K562 (cell line): Measurements from ENCODE around the gene TCFL5. TPM values are rescaled to one million over a fixed set of nuclear protein-coding genes. Genes with fewer than 3 reads are reported as not detected.

Source experiments
- ATAC-seq: fragments of 200-7000 bp; cut with Tn5 transposase; 3 replicates; pipeline ENCODE4 v1.9.1; 2020; ENCODE audit warnings: moderate library complexity
- BruUV-seq: library from RNA; stranded (reverse); fragments of 400-500 nt; replicated peaks from 2 replicates; lab custom pipeline; 2021; lab: Mats Ljungman, UMichigan
- CTCF ChIA-PET: fragments of 300-600 bp; formaldehyde crosslinking; extraction: SDS; loops from one replicate; lab custom pipeline; 2021; ENCODE audit warnings: low intra/inter-chr PET ratio; lab: Yijun Ruan, JAX
- POLR2A ChIA-PET: fragments of 300-600, 350-650 bp; sonication (Branson Sonifier 250); formaldehyde crosslinking; extraction: SDS; loops from one replicate; lab custom pipeline; 2021; ENCODE audit warnings: antibody characterized with exemption, inconsistent platforms; lab: Yijun Ruan, JAX
- DNase-seq, 4 experiments: peaks; one replicate each; pipeline versions ENCODE4 v3.0.0 to v3.0.0-alpha.2; 2011 to 2018; ENCODE audit warnings: low spot score in 3 of 4, mixed read lengths in 3 of 4; ENCODE audit errors: extremely low read depth in 1 of 4
- FAIRE-seq: peaks from 2 replicates; lab custom pipeline; 2011; peaks lifted over from hg19 to GRCh38; lab: Jason Lieb, UNC
- H2AFZ ChIP-seq: 2 replicates; pipeline ENCODE4 v1.6.0; 2011; ENCODE audit warnings: low read depth, low read length, control low read depth, inconsistent platforms
- H3K27ac ChIP-seq: fragments of 200-600 bp; 3 replicates; pipeline ENCODE4 v1.8.0; 2011; ENCODE audit warnings: low read depth, mild to moderate bottlenecking, control low read depth, inconsistent platforms, low read length, moderate library complexity, mixed read lengths; ENCODE audit errors: extremely low read depth
- H3K27me3 ChIP-seq, 2 experiments: fragments of 300-600 bp in 1 of 2; 2 replicates in 1 of 2; 3 replicates in 1 of 2; pipeline versions ENCODE4 v1.6.0 to v1.8.0; 2011; ENCODE audit warnings: inconsistent platforms in 2 of 2, low read length in 2 of 2, mild to moderate bottlenecking in 1 of 2, mixed read lengths in 1 of 2, moderate library complexity in 1 of 2; ENCODE audit not compliant: control insufficient read depth in 2 of 2, insufficient read depth in 2 of 2
- H3K36me3 ChIP-seq: fragments of 300-600 bp; 3 replicates; pipeline ENCODE4 v1.8.0; 2011; ENCODE audit warnings: mild to moderate bottlenecking, low read length, inconsistent platforms; ENCODE audit not compliant: control insufficient read depth, insufficient read depth
- H3K4me1 ChIP-seq, 2 experiments: fragments of 200-600 bp in 1 of 2; replicated peaks in 1 of 2; 2 replicates in 1 of 2; 3 replicates in 1 of 2; pipeline versions ENCODE4 v1.5.1 to v1.8.0; 2011; ENCODE audit warnings: inconsistent platforms in 2 of 2, low read length in 2 of 2, mild to moderate bottlenecking in 1 of 2, mixed read lengths in 1 of 2, moderate library complexity in 1 of 2; ENCODE audit not compliant: control insufficient read depth in 2 of 2, insufficient read depth in 2 of 2
- H3K4me2 ChIP-seq: 2 replicates; pipeline ENCODE4 v1.6.1; 2011; ENCODE audit warnings: low read length, control low read depth, inconsistent platforms, mixed read lengths; ENCODE audit not compliant: insufficient read depth
- H3K4me3 ChIP-seq: fragments of 200-600 bp; sonication (generic), shearing (Covaris generic); 2 replicates; pipeline ENCODE4 v1.5.1; 2016; ENCODE audit warnings: control low read depth, inconsistent platforms
- H3K79me2 ChIP-seq: fragments of 200-600 bp; 3 replicates; pipeline ENCODE4 v1.8.0; 2011; ENCODE audit warnings: low read length, inconsistent platforms; ENCODE audit not compliant: control insufficient read depth, insufficient read depth
- H3K9ac ChIP-seq, 2 experiments: 2 replicates each; pipeline versions ENCODE4 v1.6.0 to v1.6.1; 2011; ENCODE audit warnings: low read depth in 2 of 2, low read length in 2 of 2, control low read depth in 1 of 2, inconsistent platforms in 1 of 2, mild to moderate bottlenecking in 1 of 2, mixed read lengths in 1 of 2; ENCODE audit not compliant: insufficient read depth in 1 of 2
- H3K9me1 ChIP-seq: one replicate; pipeline ENCODE4 v1.6.0; 2011; ENCODE audit warnings: inconsistent platforms, mild to moderate bottlenecking, low read length, moderate library complexity; ENCODE audit not compliant: control insufficient read depth, insufficient read depth
- H3K9me3 ChIP-seq: replicated peaks from 2 replicates; pipeline ENCODE4 v1.5.1; 2011; ENCODE audit warnings: low read depth, low read length, inconsistent platforms; ENCODE audit not compliant: control insufficient read depth, insufficient read depth
- H4K20me1 ChIP-seq: replicated peaks from 2 replicates; pipeline ENCODE4 v1.6.1; 2011; ENCODE audit warnings: low read length, inconsistent platforms, mixed read lengths; ENCODE audit not compliant: control insufficient read depth, insufficient read depth
- PHB ChIP-seq: fragments of 250-450 bp; sonication (Bioruptor Pico); IDR thresholded peaks from 2 replicates; pipeline ENCODE4 v1.5.0; 2021
- PTTG1 ChIP-seq: fragments of 450-650 bp; IDR thresholded peaks from 2 replicates; pipeline ENCODE4 v1.6.1; 2016; ENCODE audit warnings: low read depth, mild to moderate bottlenecking, missing genetic modification characterization, missing compliant biosample characterization
- SP1 ChIP-seq: sonication (generic); formaldehyde crosslinking; IDR thresholded peaks from 2 replicates; pipeline ENCODE4 v1.8.1; 2022; ENCODE audit warnings: mild to moderate bottlenecking, missing genetic modification reagents
- WGBS: fragments of 100-300 bp; shearing (Covaris generic); methylation state at CpG from one replicate; pipeline ENCODE4 v1.1.6; 2016; ENCODE audit warnings: low coverage, mixed read lengths; ENCODE audit not compliant: insufficient coverage; ENCODE audit errors: missing lambda C conversion rate; 5-methylcytosine and 5-hydroxymethylcytosine counted together
- in situ Hi-C: fragments of 300-500 bp; cut with MboI; formaldehyde crosslinking; loops from 4 replicates; pipeline ENCODE4 v1.15.0; 2018; ENCODE audit warnings: inconsistent platforms, mixed read lengths
- intact Hi-C: fragments of 100-400 bp; cut with micrococcal nuclease; formaldehyde crosslinking; loops from 2 replicates; pipeline ENCODE4 v1.14.2; 2022
- polyA plus RNA-seq, 8 experiments: library from polyadenylated mRNA; depleted of rRNA in 4 of 8; stranded (reverse) in 5 of 8; unstranded in 3 of 8; fragments of >200 nt; fragmentation: Nextera tagmentation in 2 of 8; fragmentation: Illumina TruSeq in 1 of 8; extraction: Ambion mirVana in 2 of 8; extraction: Trizol in 1 of 8; gene quantifications; 2 replicates each; pipeline versions ENCODE4 v1.2.1 to v1.2.3, GENCODE V29; 2011 to 2014; ENCODE audit warnings: inconsistent platforms in 1 of 8, missing spikeins in 1 of 8
- total RNA-seq, 7 experiments: library from RNA; depleted of rRNA in 6 of 7; stranded (reverse); fragments of >200 nt in 6 of 7; fragmentation: Illumina TruSeq in 2 of 7; extraction: Trizol in 2 of 7; gene quantifications; 2 replicates each; pipeline versions ENCODE4 v1.2.1 to v1.2.3, GENCODE V29; 2011 to 2021; ENCODE audit warnings: low replicate concordance in 1 of 7
- TF ChIP-seq, protein P1 (sequence below): sonication (generic); formaldehyde crosslinking; IDR thresholded peaks from 2 replicates; pipeline ENCODE4 v1.8.1; 2023; ENCODE audit warnings: mild to moderate bottlenecking, missing genetic modification reagents

TCFL5 gene
- total and polyA plus RNA-seq, 9 of the 15 experiments (the other 6 are each of a cell fraction or from before 2014, with no cell fraction given), result 1.00 to 12.6 (median 9.1) TPM

DNA sequence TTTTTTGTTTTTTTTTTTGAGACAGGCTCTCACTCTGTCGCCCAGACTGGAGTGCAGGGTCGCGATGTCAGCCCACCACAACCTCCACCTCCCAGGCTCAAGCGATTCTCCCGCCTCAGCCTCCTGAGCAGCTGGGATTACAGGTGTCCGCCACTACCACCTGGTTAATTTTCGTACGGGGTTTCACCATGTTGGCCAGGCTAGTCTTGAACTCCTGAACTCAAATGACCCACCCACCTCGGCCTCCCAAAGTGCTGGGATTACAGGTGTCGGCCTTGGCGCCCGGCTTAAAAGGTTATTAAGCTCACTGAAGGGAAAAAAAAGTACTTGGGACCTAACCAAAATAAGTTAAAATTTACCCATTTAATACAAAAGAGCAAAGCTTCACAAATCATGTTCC is 1.9 kb downstream of the TCFL5 start:
- Histone ChIP-seq H3K9me3 (no peaks in the 10 kb centered on the region), H3K4me1 (peaks cover 13 to 33% of the 10 kb centered on the region in 2 experiments; a peak in 4 of 5 replicates), H3K4me3 (peak overlapping the region; percentile 49; the same call in 1 of the 2 replicates), H3K4me2 (peak overlapping the region; percentile 73), H3K9ac (peak overlapping the region; percentile 35 to 80; a peak in 2 of 4 replicates), H3K9me1 (no peaks in the 10 kb centered on the region), H4K20me1 (0 out of 2 replicates have a peak, but pooled peaks cover 7% of the 10 kb centered on the region), H3K36me3 (peaks cover 35% of the 10 kb centered on the region), H3K79me2 (peaks cover 23% of the 10 kb centered on the region), H3K27ac (no peak overlapping the region), H3K27me3 (no peaks in the 10 kb centered on the region), H2AFZ (no peak overlapping the region)
- in situ Hi-C loops (no loop called here), intact Hi-C loops (no loop called here)
- DNase-seq (no peak), FAIRE-seq (no peak), ATAC-seq (no peak)
- 68% methylated on average over 12 of the region's 12 CpGs for WGBS
- ChIA-PET CTCF (no interaction called here), POLR2A (interaction anchor here (1.0 kb wide), 2 partner anchors 18 to 48 kb away, joined by 3 read pairs; no protein-coding TSS in a partner anchor)
- TSS peak; percentile 53 for BruUV-seq
- TF ChIP-seq PTTG1 (tag) (no peak), SP1 (CRISPR knock-in tag) (0 out of 2 replicates have a peak, but pooled peaks have one; percentile 7), PHB (no peak)
- TF ChIP-seq, protein P1, sequence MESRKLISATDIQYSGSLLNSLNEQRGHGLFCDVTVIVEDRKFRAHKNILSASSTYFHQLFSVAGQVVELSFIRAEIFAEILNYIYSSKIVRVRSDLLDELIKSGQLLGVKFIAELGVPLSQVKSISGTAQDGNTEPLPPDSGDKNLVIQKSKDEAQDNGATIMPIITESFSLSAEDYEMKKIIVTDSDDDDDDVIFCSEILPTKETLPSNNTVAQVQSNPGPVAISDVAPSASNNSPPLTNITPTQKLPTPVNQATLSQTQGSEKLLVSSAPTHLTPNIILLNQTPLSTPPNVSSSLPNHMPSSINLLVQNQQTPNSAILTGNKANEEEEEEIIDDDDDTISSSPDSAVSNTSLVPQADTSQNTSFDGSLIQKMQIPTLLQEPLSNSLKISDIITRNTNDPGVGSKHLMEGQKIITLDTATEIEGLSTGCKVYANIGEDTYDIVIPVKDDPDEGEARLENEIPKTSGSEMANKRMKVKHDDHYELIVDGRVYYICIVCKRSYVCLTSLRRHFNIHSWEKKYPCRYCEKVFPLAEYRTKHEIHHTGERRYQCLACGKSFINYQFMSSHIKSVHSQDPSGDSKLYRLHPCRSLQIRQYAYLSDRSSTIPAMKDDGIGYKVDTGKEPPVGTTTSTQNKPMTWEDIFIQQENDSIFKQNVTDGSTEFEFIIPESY (CRISPR knock-in tag), result 0 out of 2 replicates have a peak, but pooled peaks have one; percentile 12
